ENCODE results near the gene ERGIC2. TPM values are rescaled to one million over a fixed set of nuclear protein-coding genes. Genes with fewer than 3 reads are reported as not detected.
"Not testable (repeated sequence)": the region's sequence is repeated elsewhere in the genome, so short reads cannot be mapped to it uniquely, and the experiment has no call there.

The ERGIC2 gene
- total and polyA plus RNA-seq, 7 experiments from 2014 or later, result 36.0 to 85.7 (median 78.6) TPM

DNA sequence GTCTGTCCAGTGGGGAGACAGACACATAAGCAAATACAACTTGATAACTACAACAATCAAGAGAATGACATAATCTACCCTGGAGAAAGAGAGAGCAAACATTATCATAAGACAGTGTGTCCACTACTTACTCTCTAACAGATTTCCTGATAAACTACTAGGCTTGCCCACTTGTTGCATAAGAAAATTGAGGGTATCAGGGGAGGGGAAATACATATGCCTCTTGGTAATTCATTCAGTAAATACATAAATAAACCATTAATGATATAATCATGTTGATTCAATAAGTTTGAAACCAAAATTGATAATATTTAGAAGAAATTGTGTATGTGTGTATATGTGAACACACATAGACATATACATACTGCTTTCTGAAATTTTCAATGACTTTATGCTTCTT lies 76.6 kb downstream of the ERGIC2 start:
- Mint-ChIP-seq H3K4me1 (no peaks in the 10 kb centered on the region), H3K27ac (no peak overlapping the region), H3K27me3 (no peaks in the 10 kb centered on the region), H3K4me3 (no peak overlapping the region), H3K9me3 (no peaks in the 10 kb centered on the region), H3K36me3 (peaks cover 0 to 8% (median 0%) of the 10 kb centered on the region in 5 donors)
- no peak for ATAC-seq
- H3K36me3 ChIP-seq (ENCODE audit: control insufficient read depth in 2 of 3, insufficient read depth in 3 of 3, low read length in 3 of 3), result no peaks in the 10 kb centered on the region
- ChIA-PET CTCF (no interaction called here), POLR2A (no interaction called here)
- DNase-seq, result no peak
- intact Hi-C loops (cut with micrococcal nuclease), result no loop called here
- H3K9me3 ChIP-seq (ENCODE audit: control insufficient read depth in 2 of 3, low read length in 3 of 3), result no peaks in the 10 kb centered on the region
- H3K4me1 ChIP-seq (ENCODE audit: control insufficient read depth in 2 of 2, insufficient read depth in 2 of 2, low read length in 2 of 2), result no peaks in the 10 kb centered on the region
- H3K4me3 ChIP-seq (ENCODE audit: low read length), result no peak overlapping the region
- H3K27me3 ChIP-seq (ENCODE audit: control insufficient read depth in 2 of 2, insufficient read depth in 2 of 2, low read length in 2 of 2), result no peaks in the 10 kb centered on the region
- no peak overlapping the region for H3K27ac ChIP-seq (ENCODE audit: low read depth, low read length)

DNA sequence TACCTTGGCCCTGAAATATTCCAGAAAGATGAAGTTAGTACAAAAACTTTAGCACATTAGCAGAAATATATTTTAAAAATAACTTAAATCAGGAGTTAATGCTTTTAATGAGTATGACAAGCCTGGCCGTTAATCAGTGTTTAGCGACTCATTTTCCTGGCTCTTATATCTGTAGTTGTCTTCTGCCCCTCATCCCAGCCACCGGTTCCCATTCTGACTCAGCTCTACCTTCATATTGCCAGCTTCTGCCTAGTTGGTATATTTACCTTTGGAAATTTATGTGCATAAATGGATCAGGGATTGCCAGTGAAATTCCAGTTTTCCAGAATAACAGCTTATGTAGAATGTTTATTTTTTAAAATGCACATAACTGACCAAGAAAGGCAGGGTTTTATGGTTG lies 79.9 kb downstream of the ERGIC2 start:
- H3K4me3 Mint-ChIP-seq, result no peak overlapping the region
- intact Hi-C loops (cut with micrococcal nuclease), result no loop called here

DNA sequence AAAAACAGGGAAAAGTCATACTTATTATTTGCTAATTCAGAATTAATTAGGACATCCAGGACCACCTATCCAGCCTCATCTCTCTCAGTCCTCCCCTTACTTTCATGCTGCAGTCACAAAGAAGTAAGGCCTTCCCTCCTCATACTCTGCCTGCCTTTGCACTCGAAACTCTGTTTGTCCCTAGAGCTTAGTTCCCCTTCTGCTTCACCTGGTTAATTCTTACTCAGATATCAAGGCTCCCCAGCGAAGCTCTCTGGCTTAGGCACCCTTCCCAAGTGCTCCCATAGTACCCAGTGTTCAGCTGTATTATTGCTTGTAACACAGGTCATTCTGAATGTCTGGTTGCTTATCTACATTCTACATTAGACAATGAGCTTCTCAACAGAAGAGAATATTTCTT lies 81.3 kb downstream of the ERGIC2 start:
- Histone ChIP-seq H3K27me3 (ENCODE audit: control insufficient read depth in 2 of 2, insufficient read depth in 2 of 2, low read length in 2 of 2) (no peaks in the 10 kb centered on the region), H3K4me1 (ENCODE audit: control insufficient read depth in 2 of 2, insufficient read depth in 2 of 2, low read length in 2 of 2) (no peaks in the 10 kb centered on the region), H3K9me3 (ENCODE audit: control insufficient read depth in 2 of 3, low read length in 3 of 3) (no peaks in the 10 kb centered on the region), H3K36me3 (ENCODE audit: control insufficient read depth in 2 of 3, insufficient read depth in 3 of 3, low read length in 3 of 3) (no peaks in the 10 kb centered on the region), H3K27ac (ENCODE audit: low read depth, low read length) (no peak overlapping the region), H3K4me3 (ENCODE audit: low read length) (no peak overlapping the region)
- ATAC-seq (no peak), DNase-seq (no peak)
- ChIA-PET POLR2A (interaction anchor here (0.5 kb wide), 1 partner anchor 218 kb away, joined by 3 read pairs; no protein-coding TSS in a partner anchor), CTCF (interaction anchor here (0.6 kb wide), 1 partner anchor 1389 kb away, joined by 3 read pairs; no protein-coding TSS in a partner anchor)
- Mint-ChIP-seq H3K4me3 (no peak overlapping the region), H3K27me3 (no peaks in the 10 kb centered on the region), H3K27ac (no peak overlapping the region), H3K4me1 (no peaks in the 10 kb centered on the region), H3K9me3 (peaks cover 0 to 1% (median 0%) of the 10 kb centered on the region in 11 donors), H3K36me3 (peaks cover 0 to 7% (median 0%) of the 10 kb centered on the region in 5 donors)
- intact Hi-C loops (cut with micrococcal nuclease), result no loop called here

More for the DNA sequence above, 79.9 kb downstream of the ERGIC2 start:
- Histone ChIP-seq H3K4me1 (ENCODE audit: control insufficient read depth in 2 of 2, insufficient read depth in 2 of 2, low read length in 2 of 2) (no peaks in the 10 kb centered on the region), H3K36me3 (ENCODE audit: control insufficient read depth in 2 of 3, insufficient read depth in 3 of 3, low read length in 3 of 3) (no peaks in the 10 kb centered on the region), H3K4me3 (ENCODE audit: low read length) (no peak overlapping the region), H3K9me3 (ENCODE audit: control insufficient read depth in 2 of 3, low read length in 3 of 3) (no peaks in the 10 kb centered on the region), H3K27me3 (ENCODE audit: control insufficient read depth in 2 of 2, insufficient read depth in 2 of 2, low read length in 2 of 2) (no peaks in the 10 kb centered on the region), H3K27ac (ENCODE audit: low read depth, low read length) (no peak overlapping the region)
- no peak for ATAC-seq
- H3K4me1 Mint-ChIP-seq, result no peaks in the 10 kb centered on the region
- H3K27ac Mint-ChIP-seq, result no peak overlapping the region
- ChIA-PET CTCF (no interaction called here), POLR2A (no interaction called here)
- no peaks in the 10 kb centered on the region for H3K27me3 Mint-ChIP-seq
- no peak for DNase-seq
- H3K9me3 Mint-ChIP-seq, result peaks cover 0 to 1% (median 0%) of the 10 kb centered on the region in 11 donors
- H3K36me3 Mint-ChIP-seq, result peaks cover 0 to 7% (median 0%) of the 10 kb centered on the region in 5 donors

DNA sequence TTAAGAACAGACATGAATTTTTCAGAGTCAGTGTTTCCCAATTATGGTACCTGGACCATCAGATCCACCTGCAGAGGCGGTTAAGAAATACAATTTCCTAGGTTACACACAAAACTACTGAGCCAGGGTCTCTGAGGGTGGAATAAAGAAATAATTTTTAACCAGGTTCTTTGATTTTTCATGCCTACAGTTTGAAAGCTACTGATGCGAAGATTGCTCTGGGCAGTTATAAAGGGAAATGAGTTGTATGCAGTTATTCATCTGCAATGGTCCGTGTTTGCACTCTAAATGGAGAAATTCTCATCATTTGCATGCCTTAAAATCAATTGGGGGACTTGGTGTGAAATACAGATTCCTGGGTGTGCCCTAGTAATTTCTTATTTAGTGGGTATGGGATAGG lies 89.7 kb downstream of the ERGIC2 start:
- H3K27me3 ChIP-seq (ENCODE audit: control insufficient read depth in 2 of 2, insufficient read depth in 2 of 2, low read length in 2 of 2), result no peaks in the 10 kb centered on the region
- no peaks in the 10 kb centered on the region for H3K4me1 ChIP-seq (ENCODE audit: control insufficient read depth in 2 of 2, insufficient read depth in 2 of 2, low read length in 2 of 2)
- Mint-ChIP-seq H3K27ac (no peak overlapping the region), H3K4me1 (no peaks in the 10 kb centered on the region), H3K36me3 (peaks cover 5 to 13% (median 6%) of the 10 kb centered on the region in 5 donors), H3K9me3 (peaks cover 0 to 6% (median 4%) of the 10 kb centered on the region in 11 donors), H3K27me3 (no peaks in the 10 kb centered on the region), H3K4me3 (no peak overlapping the region)
- H3K36me3 ChIP-seq (ENCODE audit: control insufficient read depth in 2 of 3, insufficient read depth in 3 of 3, low read length in 3 of 3), result no peaks in the 10 kb centered on the region
- H3K4me3 ChIP-seq (ENCODE audit: low read length), result no peak overlapping the region
- no peak overlapping the region for H3K27ac ChIP-seq (ENCODE audit: low read depth, low read length)
- ChIA-PET CTCF (no interaction called here), POLR2A (no interaction called here)
- intact Hi-C loops (cut with micrococcal nuclease), result no loop called here
- DNase-seq (no peak), ATAC-seq (no peak)
- H3K9me3 ChIP-seq (ENCODE audit: control insufficient read depth in 2 of 3, low read length in 3 of 3), result no peaks in the 10 kb centered on the region

DNA sequence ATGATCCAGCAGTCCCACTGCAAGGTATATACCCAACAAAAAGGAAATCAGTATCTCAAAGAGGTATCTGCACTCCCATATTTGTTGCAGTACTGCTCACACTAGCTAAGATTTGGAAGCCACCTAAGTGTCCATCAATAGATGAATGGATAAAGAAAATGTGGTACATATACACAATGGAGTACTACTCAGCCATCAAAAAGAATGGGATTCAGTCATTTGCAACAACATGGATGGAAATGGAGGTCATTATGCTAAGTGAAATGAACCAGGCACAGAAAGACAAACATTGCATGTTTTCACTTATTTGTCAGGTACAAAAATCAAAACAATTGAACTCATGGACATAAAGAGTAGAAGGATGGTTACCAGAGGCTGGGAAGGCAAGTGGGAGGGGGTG lies 90.5 kb downstream of the ERGIC2 start:
- ATAC-seq; H3K9me3 ChIP-seq (ENCODE audit: control insufficient read depth in 2 of 3, low read length in 3 of 3); H3K4me3 ChIP-seq (ENCODE audit: low read length); H3K36me3 ChIP-seq (ENCODE audit: control insufficient read depth in 2 of 3, insufficient read depth in 3 of 3, low read length in 3 of 3); H3K4me3 Mint-ChIP-seq; intact Hi-C loops (cut with micrococcal nuclease); H3K27ac Mint-ChIP-seq; H3K27me3 ChIP-seq (ENCODE audit: control insufficient read depth in 2 of 2, insufficient read depth in 2 of 2, low read length in 2 of 2); CTCF ChIA-PET; H3K4me1 ChIP-seq (ENCODE audit: control insufficient read depth in 2 of 2, insufficient read depth in 2 of 2, low read length in 2 of 2); POLR2A ChIA-PET; H3K27me3 Mint-ChIP-seq; DNase-seq; H3K27ac ChIP-seq (ENCODE audit: low read depth, low read length); H3K4me1 Mint-ChIP-seq; H3K9me3 Mint-ChIP-seq: not testable (repeated sequence)
- H3K36me3 Mint-ChIP-seq, result peaks cover 5 to 13% (median 9%) of the 10 kb centered on the region in 5 donors

DNA sequence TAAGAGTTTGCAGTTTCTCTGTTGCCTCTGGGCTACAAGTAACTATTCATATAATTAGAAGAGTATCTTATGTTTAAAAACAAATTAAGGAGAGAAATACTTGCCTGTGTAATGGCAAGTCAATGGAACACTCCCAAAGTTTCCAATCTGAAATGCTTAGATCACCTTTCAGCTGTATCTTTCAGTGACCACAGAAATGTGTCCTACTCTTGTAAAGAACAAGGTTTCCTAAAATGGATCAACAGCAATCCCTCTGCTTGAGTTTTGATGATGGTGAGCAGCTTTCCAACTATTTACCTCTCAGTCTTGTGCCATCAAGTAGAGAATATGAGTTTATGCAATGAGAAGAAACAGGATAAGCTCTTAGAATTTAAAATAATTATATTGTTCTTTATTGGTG lies 92.9 kb downstream of the ERGIC2 start:
- no peaks in the 10 kb centered on the region for H3K36me3 ChIP-seq (ENCODE audit: control insufficient read depth in 2 of 3, insufficient read depth in 3 of 3, low read length in 3 of 3)
- H3K9me3 ChIP-seq (ENCODE audit: control insufficient read depth in 2 of 3, low read length in 3 of 3), result no peaks in the 10 kb centered on the region
- Mint-ChIP-seq H3K27me3 (no peaks in the 10 kb centered on the region), H3K36me3 (peaks cover 6 to 26% (median 13%) of the 10 kb centered on the region in 5 donors), H3K4me1 (no peaks in the 10 kb centered on the region), H3K4me3 (no peak overlapping the region), H3K27ac (no peak overlapping the region), H3K9me3 (peaks cover 0 to 10% (median 4%) of the 10 kb centered on the region in 11 donors)
- ATAC-seq (no peak), DNase-seq (no peak)
- no peak overlapping the region for H3K4me3 ChIP-seq (ENCODE audit: low read length)
- POLR2A ChIA-PET, result no interaction called here
- H3K27me3 ChIP-seq (ENCODE audit: control insufficient read depth in 2 of 2, insufficient read depth in 2 of 2, low read length in 2 of 2), result no peaks in the 10 kb centered on the region
- intact Hi-C loops (cut with micrococcal nuclease), result no loop called here
- no peak overlapping the region for H3K27ac ChIP-seq (ENCODE audit: low read depth, low read length)
- no peaks in the 10 kb centered on the region for H3K4me1 ChIP-seq (ENCODE audit: control insufficient read depth in 2 of 2, insufficient read depth in 2 of 2, low read length in 2 of 2)
- CTCF ChIA-PET, result no interaction called here

DNA sequence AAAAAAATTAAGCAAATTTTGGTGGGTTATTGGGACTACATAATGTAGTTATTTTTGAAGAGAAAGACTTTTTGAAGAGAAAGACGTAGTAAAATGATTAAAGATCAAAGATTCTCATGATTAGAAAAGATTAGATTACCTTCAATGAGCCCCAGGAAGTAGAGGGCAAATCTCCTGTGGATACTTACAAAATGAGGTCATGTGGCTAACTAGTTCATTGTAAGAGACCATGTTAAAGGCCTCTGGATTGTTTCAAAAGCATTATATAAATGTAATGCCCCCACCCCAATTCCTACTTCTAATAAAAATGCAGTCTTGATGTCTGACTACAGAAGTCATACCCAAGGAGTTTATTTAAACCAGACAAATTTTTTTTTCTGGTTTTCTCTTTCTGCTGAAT lies 93.3 kb downstream of the ERGIC2 start:
- H3K27ac ChIP-seq (ENCODE audit: low read depth, low read length), result no peak overlapping the region
- H3K4me1 ChIP-seq (ENCODE audit: control insufficient read depth in 2 of 2, insufficient read depth in 2 of 2, low read length in 2 of 2), result no peaks in the 10 kb centered on the region
- no peak overlapping the region for H3K4me3 ChIP-seq (ENCODE audit: low read length)
- ATAC-seq (no peak), DNase-seq (no peak)
- ChIA-PET CTCF (no interaction called here), POLR2A (no interaction called here)
- H3K9me3 ChIP-seq (ENCODE audit: control insufficient read depth in 2 of 3, low read length in 3 of 3), result no peaks in the 10 kb centered on the region
- peaks cover 0 to 2% (median 0%) of the 10 kb centered on the region in 7 donors for H3K4me1 Mint-ChIP-seq
- no peaks in the 10 kb centered on the region for H3K27me3 ChIP-seq (ENCODE audit: control insufficient read depth in 2 of 2, insufficient read depth in 2 of 2, low read length in 2 of 2)
- peaks cover 0 to 10% (median 4%) of the 10 kb centered on the region in 11 donors for H3K9me3 Mint-ChIP-seq
- no peaks in the 10 kb centered on the region for H3K36me3 ChIP-seq (ENCODE audit: control insufficient read depth in 2 of 3, insufficient read depth in 3 of 3, low read length in 3 of 3)
- no peaks in the 10 kb centered on the region for H3K27me3 Mint-ChIP-seq
- no peak overlapping the region for H3K27ac Mint-ChIP-seq
- intact Hi-C loops (cut with micrococcal nuclease), result no loop called here
- H3K4me3 Mint-ChIP-seq, result no peak overlapping the region
- peaks cover 6 to 26% (median 13%) of the 10 kb centered on the region in 5 donors for H3K36me3 Mint-ChIP-seq

Data from naive thymus-derived CD4-positive, alpha-beta T cell (primary cell).